ENCODE measurements around the gene AHCYL2. TPM values are rescaled to one million over a fixed set of nuclear protein-coding genes. Genes with fewer than 3 reads are reported as not detected.

AHCYL2 gene
- total RNA-seq, 1 donor from 2014 or later: 10.1 TPM

- no peak for DNase-seq (ENCODE audit: low read depth)
- Histone ChIP-seq H3K4me3 (ENCODE audit: low read depth, low read length) (no peak overlapping the region), H3K36me3 (ENCODE audit: control insufficient read depth, insufficient read depth, low read length) (no peaks in the 10 kb centered on the region)
These were observed 37.5 kb downstream of the AHCYL2 start for GRCh38 chr7:129262324-129262723.

GRCh38 chr7:129263168-129263567, 38.3 kb downstream of the AHCYL2 start:
- no peak for TF ChIP-seq CTCF (IDR thresholded peaks at IDR 0.05; ENCODE audit: insufficient read depth, low read length, poor library complexity, severe bottlenecking)

More at GRCh38 chr7:129262324-129262723, 37.5 kb downstream of the AHCYL2 start:
- no peak for TF ChIP-seq CTCF (IDR thresholded peaks at IDR 0.05; ENCODE audit: insufficient read depth, low read length, poor library complexity, severe bottlenecking)
- no peaks in the 10 kb centered on the region for H3K27me3 ChIP-seq (ENCODE audit: control insufficient read depth, insufficient read depth, low read length)

GRCh38 chr7:129264534-129264933, 39.7 kb downstream of the AHCYL2 start:
- no peak for DNase-seq (ENCODE audit: low read depth)
- no peak for TF ChIP-seq CTCF (IDR thresholded peaks at IDR 0.05; ENCODE audit: insufficient read depth, low read length, poor library complexity, severe bottlenecking)
- Histone ChIP-seq H3K27me3 (ENCODE audit: control insufficient read depth, insufficient read depth, low read length) (no peaks in the 10 kb centered on the region), H3K4me3 (ENCODE audit: low read depth, low read length) (no peak overlapping the region), H3K36me3 (ENCODE audit: control insufficient read depth, insufficient read depth, low read length) (no peaks in the 10 kb centered on the region)

More at GRCh38 chr7:129263168-129263567, 38.3 kb downstream of the AHCYL2 start:
- Histone ChIP-seq H3K4me3 (ENCODE audit: low read depth, low read length) (no peak overlapping the region), H3K27me3 (ENCODE audit: control insufficient read depth, insufficient read depth, low read length) (no peaks in the 10 kb centered on the region), H3K36me3 (ENCODE audit: control insufficient read depth, insufficient read depth, low read length) (no peaks in the 10 kb centered on the region)
- no peak for DNase-seq (ENCODE audit: low read depth)

- no peaks in the 10 kb centered on the region for H3K27me3 ChIP-seq (ENCODE audit: control insufficient read depth, insufficient read depth, low read length)
- no peak for DNase-seq (ENCODE audit: low read depth)
- H3K4me3 ChIP-seq (ENCODE audit: low read depth, low read length): no peak overlapping the region
- H3K36me3 ChIP-seq (ENCODE audit: control insufficient read depth, insufficient read depth, low read length): no peaks in the 10 kb centered on the region
- no peak for TF ChIP-seq CTCF (IDR thresholded peaks at IDR 0.05; ENCODE audit: insufficient read depth, low read length, poor library complexity, severe bottlenecking)
These were observed 40.5 kb downstream of the AHCYL2 start for GRCh38 chr7:129265328-129265727.

- Histone ChIP-seq H3K4me3 (ENCODE audit: low read depth, low read length) (no peak overlapping the region), H3K27me3 (ENCODE audit: control insufficient read depth, insufficient read depth, low read length) (no peaks in the 10 kb centered on the region), H3K36me3 (ENCODE audit: control insufficient read depth, insufficient read depth, low read length) (no peaks in the 10 kb centered on the region)
- no peak for TF ChIP-seq CTCF (IDR thresholded peaks at IDR 0.05; ENCODE audit: insufficient read depth, low read length, poor library complexity, severe bottlenecking)
- DNase-seq (ENCODE audit: low read depth): no peak
These were observed 41.4 kb downstream of the AHCYL2 start for GRCh38 chr7:129266181-129266580.

GRCh38 chr7:129270077-129270476, 45.2 kb downstream of the AHCYL2 start:
- TF ChIP-seq CTCF (IDR thresholded peaks at IDR 0.05; ENCODE audit: insufficient read depth, low read length, poor library complexity, severe bottlenecking): no peak
- Histone ChIP-seq H3K27me3 (ENCODE audit: control insufficient read depth, insufficient read depth, low read length) (no peaks in the 10 kb centered on the region), H3K36me3 (ENCODE audit: control insufficient read depth, insufficient read depth, low read length) (no peaks in the 10 kb centered on the region), H3K4me3 (ENCODE audit: low read depth, low read length) (no peak overlapping the region)
- no peak for DNase-seq (ENCODE audit: low read depth)

Measured in kidney epithelial cell (primary cell).